K562 (cell line): ENCODE results near the gene ARFIP2. TPM values are rescaled to one million over a fixed set of nuclear protein-coding genes. Genes with fewer than 3 reads are reported as not detected.

Experiments
- CC2D1A ChIP-seq: fragments of 450-650 bp; IDR thresholded peaks from 2 replicates; pipeline ENCODE4 v1.6.1; 2017; ENCODE audit warnings: mild to moderate bottlenecking
- CREM ChIP-seq: IDR thresholded peaks from 2 replicates; pipeline ENCODE4 v1.6.1; 2014; ENCODE audit warnings: antibody characterized with exemption, low read depth
- IRF2 ChIP-seq: sonication (generic); formaldehyde crosslinking; IDR thresholded peaks from 2 replicates; pipeline ENCODE4 v1.8.1; 2022; ENCODE audit warnings: mild to moderate bottlenecking, missing genetic modification reagents
- JUN ChIP-seq, 2 experiments: sonication (generic) in 1 of 2; formaldehyde crosslinking in 1 of 2; IDR thresholded peaks; 2 replicates each; pipeline versions ENCODE4 v1.6.1 to v1.8.0; 2012 to 2022; ENCODE audit warnings: borderline replicate concordance in 2 of 2, mild to moderate bottlenecking in 2 of 2, improper control_type of control experiment in 1 of 2, low read depth in 1 of 2, low read length in 1 of 2, missing genetic modification reagents in 1 of 2
- KHSRP ChIP-seq: fragments of 450-650 bp; IDR thresholded peaks from 2 replicates; pipeline ENCODE4 v1.6.1; 2017
- KLF10 ChIP-seq: fragments of 250-450 bp; sonication (Bioruptor Pico); IDR thresholded peaks from 2 replicates; pipeline ENCODE4 v1.6.1; 2021; ENCODE audit warnings: matching md5 sums
- MBD2 ChIP-seq: sonication (generic); IDR thresholded peaks from 2 replicates; pipeline ENCODE4 v1.6.1; 2016; ENCODE audit warnings: low read depth, borderline replicate concordance
- MYNN ChIP-seq, 2 experiments: sonication (generic); formaldehyde crosslinking in 1 of 2; IDR thresholded peaks; 2 replicates each; pipeline versions ENCODE4 v1.5.0 to v1.6.1; 2016 to 2020; ENCODE audit warnings: antibody characterized with exemption in 1 of 2, missing genetic modification reagents in 1 of 2
- PHB2 ChIP-seq: fragments of 450-650 bp; IDR thresholded peaks from 2 replicates; pipeline ENCODE4 v1.6.1; 2017; ENCODE audit warnings: low read depth
- SIX5 ChIP-seq, 2 experiments: IDR thresholded peaks; 2 replicates each; pipeline ENCODE4 v1.6.1; 2011; ENCODE audit warnings: low read length in 2 of 2, borderline replicate concordance in 1 of 2, low read depth in 1 of 2, mild to moderate bottlenecking in 1 of 2, moderate library complexity in 1 of 2; ENCODE audit not compliant: insufficient read depth in 1 of 2
- SRSF3 ChIP-seq: fragments of 200-400 bp; formaldehyde crosslinking; IDR thresholded peaks from 2 replicates; pipeline ENCODE4 v1.6.1; 2016; ENCODE audit warnings: mild to moderate bottlenecking, low read length, moderate library complexity; ENCODE audit not compliant: insufficient read depth
- TEAD1 ChIP-seq, 2 experiments: fragments of 450-650 bp in 1 of 2; sonication (generic) in 1 of 2; formaldehyde crosslinking; IDR thresholded peaks; 2 replicates each; pipeline versions ENCODE4 v1.4.0 to v1.8.0; 2020 to 2022; ENCODE audit warnings: mild to moderate bottlenecking in 2 of 2, missing genetic modification reagents in 1 of 2
- ZFX ChIP-seq: sonication (generic); formaldehyde crosslinking; IDR thresholded peaks from 2 replicates; pipeline ENCODE4 v1.8.0; 2022; ENCODE audit warnings: mild to moderate bottlenecking, missing genetic modification reagents, moderate library complexity
- ZNF12 ChIP-seq: sonication (generic); formaldehyde crosslinking; IDR thresholded peaks from 2 replicates; pipeline ENCODE4 v1.4.0; 2020; ENCODE audit warnings: mild to moderate bottlenecking, missing genetic modification reagents
- ZNF121 ChIP-seq: sonication (generic); formaldehyde crosslinking; conservative IDR thresholded peaks from 2 replicates; pipeline ENCODE4 v1.8.0; 2022; ENCODE audit warnings: missing genetic modification reagents
- ZNF431 ChIP-seq: sonication (generic); formaldehyde crosslinking; IDR thresholded peaks from 2 replicates; pipeline ENCODE4 v1.8.0; 2022; ENCODE audit warnings: mild to moderate bottlenecking, missing genetic modification reagents
- ZNF740 ChIP-seq, 3 experiments: fragments of 200-800 bp in 1 of 3; sonication (Bioruptor generic) in 1 of 3; sonication (generic) in 1 of 3; formaldehyde crosslinking in 1 of 3; IDR thresholded peaks; 2 replicates each; pipeline versions ENCODE4 v1.6.1 to v1.8.0; 2016 to 2022; ENCODE audit warnings: mild to moderate bottlenecking in 2 of 3, missing compliant biosample characterization in 2 of 3, missing genetic modification characterization in 2 of 3, missing genetic modification reagents in 1 of 3
- ZNF75A ChIP-seq: fragments of 450-650 bp; formaldehyde crosslinking; IDR thresholded peaks from 2 replicates; pipeline ENCODE4 v1.4.0; 2020; ENCODE audit warnings: mild to moderate bottlenecking
- ZNF764 ChIP-seq: fragments of 250-450 bp; sonication (Bioruptor Pico); IDR thresholded peaks from 2 replicates; pipeline ENCODE4 v1.4.0; 2020; ENCODE audit warnings: low read depth, mild to moderate bottlenecking, moderate library complexity
- polyA plus RNA-seq, 8 experiments: library from polyadenylated mRNA; depleted of rRNA in 4 of 8; stranded (reverse) in 5 of 8; unstranded in 3 of 8; fragments of >200 nt; fragmentation: Nextera tagmentation in 2 of 8; fragmentation: Illumina TruSeq in 1 of 8; extraction: Ambion mirVana in 2 of 8; extraction: Trizol in 1 of 8; gene quantifications; 2 replicates each; pipeline versions ENCODE4 v1.2.1 to v1.2.3, GENCODE V29; 2011 to 2014; ENCODE audit warnings: inconsistent platforms in 1 of 8, missing spikeins in 1 of 8
- total RNA-seq, 7 experiments: library from RNA; depleted of rRNA in 6 of 7; stranded (reverse); fragments of >200 nt in 6 of 7; fragmentation: Illumina TruSeq in 2 of 7; extraction: Trizol in 2 of 7; gene quantifications; 2 replicates each; pipeline versions ENCODE4 v1.2.1 to v1.2.3, GENCODE V29; 2011 to 2021; ENCODE audit warnings: low replicate concordance in 1 of 7
- TF ChIP-seq, protein P1 (sequence below): fragments of 250-450 bp; sonication (Bioruptor Pico); IDR thresholded peaks from 2 replicates; pipeline ENCODE4 v1.9.0; 2021; ENCODE audit warnings: mild to moderate bottlenecking
- TF ChIP-seq, protein P2 (sequence below): fragments of 250-450 bp; sonication (Bioruptor Pico); IDR thresholded peaks from 2 replicates; pipeline ENCODE4 v1.5.0; 2020; ENCODE audit warnings: mild to moderate bottlenecking, borderline replicate concordance

Gene ARFIP2
- total and polyA plus RNA-seq, 9 of the 15 experiments (the other 6 are each of a cell fraction or from before 2014, with no cell fraction given) = 11.8 to 74.1 (median 41.0) TPM

GRCh38 chr11:6481012-6481923 is at the start of gene ARFIP2, which contains the start of gene TIMM10B (continued):
- TF ChIP-seq JUN (IDR thresholded peaks at IDR 0.05; ENCODE audit: borderline replicate concordance, low read depth, low read length) (peak; percentile 57; the same call in 1 of the 2 replicates), JUN (CRISPR knock-in tag; IDR thresholded peaks at IDR 0.05; ENCODE audit: borderline replicate concordance) (no peak), ZNF431 (0 out of 2 replicates have a peak, but pooled peaks have one; percentile 45), ZNF12 (CRISPR knock-in tag) (no peak), CREM (peak; percentile 99), TEAD1 (CRISPR knock-in tag; IDR thresholded peaks at IDR 0.05) (0 out of 4 replicates have a peak, but pooled peaks of 1 of the 2 experiments have one; percentile 13), ZNF75A (no peak), SRSF3 (no peak), MYNN (IDR thresholded peaks at IDR 0.05) (no peak), MYNN (CRISPR knock-in tag; IDR thresholded peaks at IDR 0.05) (no peak), IRF2 (CRISPR knock-in tag) (no peak), ZFX (peak; percentile 97), ZNF740 (CRISPR knock-in tag; IDR thresholded peaks at IDR 0.05) (peak; percentile 18), ZNF740 (tag; IDR thresholded peaks at IDR 0.05) (no peak), KHSRP (peak; percentile 46; the same call in 1 of the 2 replicates), PHB2 (0 out of 2 replicates have a peak, but pooled peaks have one; percentile 12), KLF10 (CRISPR knock-in tag) (no peak), MBD2 (peak; percentile 66; the same call in 1 of the 2 replicates), ZNF764 (CRISPR knock-in tag) (no peak), SIX5 (IDR thresholded peaks at IDR 0.05; ENCODE audit: borderline replicate concordance in 1 of 2, insufficient read depth in 1 of 2, low read depth in 1 of 2, low read length in 2 of 2) (peak; percentile 34 to 56; a peak in 2 of 4 replicates), CC2D1A (no peak), ZNF121 (no peak)
- TF ChIP-seq, protein P1, sequence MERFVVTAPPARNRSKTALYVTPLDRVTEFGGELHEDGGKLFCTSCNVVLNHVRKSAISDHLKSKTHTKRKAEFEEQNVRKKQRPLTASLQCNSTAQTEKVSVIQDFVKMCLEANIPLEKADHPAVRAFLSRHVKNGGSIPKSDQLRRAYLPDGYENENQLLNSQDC (CRISPR knock-in tag) = no peak
- TF ChIP-seq, protein P2, sequence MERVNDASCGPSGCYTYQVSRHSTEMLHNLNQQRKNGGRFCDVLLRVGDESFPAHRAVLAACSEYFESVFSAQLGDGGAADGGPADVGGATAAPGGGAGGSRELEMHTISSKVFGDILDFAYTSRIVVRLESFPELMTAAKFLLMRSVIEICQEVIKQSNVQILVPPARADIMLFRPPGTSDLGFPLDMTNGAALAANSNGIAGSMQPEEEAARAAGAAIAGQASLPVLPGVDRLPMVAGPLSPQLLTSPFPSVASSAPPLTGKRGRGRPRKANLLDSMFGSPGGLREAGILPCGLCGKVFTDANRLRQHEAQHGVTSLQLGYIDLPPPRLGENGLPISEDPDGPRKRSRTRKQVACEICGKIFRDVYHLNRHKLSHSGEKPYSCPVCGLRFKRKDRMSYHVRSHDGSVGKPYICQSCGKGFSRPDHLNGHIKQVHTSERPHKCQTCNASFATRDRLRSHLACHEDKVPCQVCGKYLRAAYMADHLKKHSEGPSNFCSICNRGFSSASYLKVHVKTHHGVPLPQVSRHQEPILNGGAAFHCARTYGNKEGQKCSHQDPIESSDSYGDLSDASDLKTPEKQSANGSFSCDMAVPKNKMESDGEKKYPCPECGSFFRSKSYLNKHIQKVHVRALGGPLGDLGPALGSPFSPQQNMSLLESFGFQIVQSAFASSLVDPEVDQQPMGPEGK (CRISPR knock-in tag) = no peak
